GM21619 (cell line): ENCODE data around the gene PLA2G4D.

ENCODE experiments used
- ATAC-seq: cut with Tn5 transposase; IDR thresholded peaks from one replicate; pipeline ENCODE4 v1.9.1; 2021; ENCODE audit not compliant: unreplicated experiment

PLA2G4D gene

GRCh38 chr15:42129364-42129763 lies 35.0 kb upstream of the PLA2G4D start:
- no peak for ATAC-seq

GRCh38 chr15:42128476-42128875 lies 34.1 kb upstream of the PLA2G4D start:
- no peak for ATAC-seq

- ATAC-seq = no peak
Observed at GRCh38 chr15:42123546-42123945, 29.2 kb upstream of the PLA2G4D start.

- ATAC-seq = no peak
Observed at GRCh38 chr15:42121682-42122081, 27.3 kb upstream of the PLA2G4D start.

GRCh38 chr15:42121021-42121420 lies 26.7 kb upstream of the PLA2G4D start:
- no peak for ATAC-seq

- ATAC-seq = no peak
Observed at GRCh38 chr15:42120285-42120684, 25.9 kb upstream of the PLA2G4D start.

- no peak for ATAC-seq
Observed at GRCh38 chr15:42119446-42119760, 25.0 kb upstream of the PLA2G4D start.

GRCh38 chr15:42118650-42119445 lies 24.5 kb upstream of the PLA2G4D start:
- ATAC-seq = no peak

GRCh38 chr15:42111924-42112323 lies 17.6 kb upstream of the PLA2G4D start:
- ATAC-seq = no peak

GRCh38 chr15:42110367-42110766 lies 16.0 kb upstream of the PLA2G4D start:
- ATAC-seq = no peak

GRCh38 chr15:42108806-42109205 lies 14.4 kb upstream of the PLA2G4D start:
- no peak for ATAC-seq

GRCh38 chr15:42108189-42108588 lies 13.8 kb upstream of the PLA2G4D start:
- no peak for ATAC-seq

- ATAC-seq = no peak
Observed at GRCh38 chr15:42107473-42107872, 13.1 kb upstream of the PLA2G4D start.

GRCh38 chr15:42106288-42106687 lies 11.9 kb upstream of the PLA2G4D start:
- no peak for ATAC-seq

GRCh38 chr15:42104095-42104891 lies 9.9 kb upstream of the PLA2G4D start:
- ATAC-seq = no peak

GRCh38 chr15:42102646-42103235 lies 8.4 kb upstream of the PLA2G4D start:
- ATAC-seq = no peak

- no peak for ATAC-seq
Observed at GRCh38 chr15:42101861-42102260, 7.5 kb upstream of the PLA2G4D start.

GRCh38 chr15:42100021-42100800 lies 5.8 kb upstream of the PLA2G4D start:
- ATAC-seq = no peak

- ATAC-seq = no peak
Observed at GRCh38 chr15:42097018-42097417, 2.7 kb upstream of the PLA2G4D start.

- no peak for ATAC-seq
Observed at GRCh38 chr15:42093966-42094365, 396 bp downstream of the PLA2G4D start.
